ENCODE results near the gene CD8B.

The CD8B gene

DNA sequence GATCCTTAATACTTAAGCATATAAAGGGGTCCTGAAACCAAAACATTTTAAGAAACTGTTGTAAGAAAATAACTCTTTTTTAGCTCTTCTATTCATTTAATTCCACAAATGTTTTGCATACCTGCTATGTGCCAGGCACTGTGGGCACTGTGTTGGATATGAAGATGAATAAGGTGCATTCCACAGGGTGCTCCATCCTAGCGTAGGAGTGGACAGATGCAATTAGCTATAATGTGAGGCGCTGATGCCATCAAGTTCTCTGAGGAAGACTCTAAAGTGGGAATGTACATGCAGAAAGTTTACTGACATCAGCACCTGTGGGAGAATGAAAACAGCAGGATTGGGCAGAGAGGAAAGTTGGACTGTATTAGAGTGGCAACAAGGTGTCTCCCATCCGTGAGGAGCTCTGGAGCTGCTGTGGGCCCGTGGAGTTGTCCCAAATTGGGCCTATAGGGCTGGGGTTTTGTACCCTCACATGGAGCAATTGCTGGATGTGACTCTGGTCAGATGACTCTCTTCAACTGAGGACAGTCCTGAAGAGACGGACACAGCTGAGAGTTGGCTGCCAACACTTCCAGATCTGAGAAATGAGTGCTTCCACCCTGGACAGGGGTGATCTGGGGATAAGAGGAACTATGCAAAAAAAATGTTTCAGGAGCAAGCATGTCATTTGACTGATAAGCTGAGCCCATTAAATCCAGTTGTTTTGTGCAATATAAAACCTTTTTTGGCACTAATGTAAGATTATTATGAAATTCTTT is 93.3 kb downstream of the CD8B start:
- no peak for DNase-seq

All from NCI-H1417 (cell line).